GM18526 (cell line): ENCODE data around the gene PLA2G4B.

Experiments used
- POLR2A ChIP-seq: IDR thresholded peaks from 3 replicates; pipeline ENCODE4 v1.6.1; 2011; ENCODE audit not compliant: insufficient read length; ENCODE audit errors: extremely low read depth

Gene PLA2G4B

DNA sequence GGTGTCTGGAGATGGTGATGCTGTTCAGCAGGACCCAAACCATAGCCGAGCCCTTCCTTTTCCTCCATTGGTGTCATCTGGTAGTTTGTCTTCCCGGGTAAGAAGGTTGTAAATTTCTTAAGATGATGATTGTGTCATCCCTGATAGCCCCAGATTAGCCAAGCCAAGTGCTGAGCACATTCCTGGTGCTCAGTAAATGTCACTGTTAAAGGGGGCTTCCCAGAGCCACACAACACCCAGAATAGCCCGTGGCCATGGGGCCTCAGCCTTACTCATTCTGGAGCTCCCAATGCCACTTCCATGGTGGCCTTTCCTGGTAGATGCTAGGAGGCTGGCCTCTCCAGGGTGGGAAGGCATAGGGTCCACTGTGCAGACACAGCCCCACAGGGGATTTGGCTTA is 4.6 kb upstream of the PLA2G4B start:
- TF ChIP-seq POLR2A = no peak

GRCh38 chr15:41836073-41836472 is 2.6 kb upstream of the PLA2G4B start:
- no peak for TF ChIP-seq POLR2A

DNA sequence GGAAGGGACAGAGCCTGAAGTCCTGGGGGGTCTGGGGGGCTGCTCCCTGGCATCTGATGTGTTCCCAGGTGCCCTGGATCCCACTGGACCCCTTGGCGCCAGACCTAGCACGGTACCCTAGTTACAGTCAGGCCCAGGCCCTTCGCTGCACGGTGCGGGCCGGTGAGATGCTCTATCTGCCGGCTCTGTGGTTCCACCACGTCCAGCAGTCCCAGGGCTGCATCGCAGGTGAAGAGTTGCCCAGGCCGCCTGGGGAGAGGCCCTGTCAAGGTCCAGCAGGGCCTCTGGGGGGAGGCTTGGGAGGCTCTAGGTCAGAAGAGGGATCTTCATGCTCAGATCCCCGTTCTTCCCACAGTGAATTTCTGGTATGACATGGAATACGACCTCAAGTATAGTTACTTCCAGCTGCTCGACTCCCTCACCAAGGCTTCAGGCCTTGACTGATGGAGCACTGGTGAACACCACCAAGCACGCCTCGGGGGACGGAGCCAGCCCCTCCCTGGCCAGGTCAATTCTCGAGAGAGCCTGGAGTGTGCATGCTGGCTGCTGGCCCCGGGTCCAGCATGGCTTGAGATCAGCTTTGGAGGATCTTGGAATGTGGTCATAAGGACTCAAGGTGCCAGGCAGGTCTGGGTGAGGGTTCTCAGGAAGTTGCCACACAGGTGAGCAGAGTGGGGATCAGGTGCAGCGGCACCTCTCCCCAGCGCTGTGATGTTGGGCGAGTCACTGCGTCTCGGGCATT is 1.8 kb upstream of the PLA2G4B start:
- no peak for TF ChIP-seq POLR2A

DNA sequence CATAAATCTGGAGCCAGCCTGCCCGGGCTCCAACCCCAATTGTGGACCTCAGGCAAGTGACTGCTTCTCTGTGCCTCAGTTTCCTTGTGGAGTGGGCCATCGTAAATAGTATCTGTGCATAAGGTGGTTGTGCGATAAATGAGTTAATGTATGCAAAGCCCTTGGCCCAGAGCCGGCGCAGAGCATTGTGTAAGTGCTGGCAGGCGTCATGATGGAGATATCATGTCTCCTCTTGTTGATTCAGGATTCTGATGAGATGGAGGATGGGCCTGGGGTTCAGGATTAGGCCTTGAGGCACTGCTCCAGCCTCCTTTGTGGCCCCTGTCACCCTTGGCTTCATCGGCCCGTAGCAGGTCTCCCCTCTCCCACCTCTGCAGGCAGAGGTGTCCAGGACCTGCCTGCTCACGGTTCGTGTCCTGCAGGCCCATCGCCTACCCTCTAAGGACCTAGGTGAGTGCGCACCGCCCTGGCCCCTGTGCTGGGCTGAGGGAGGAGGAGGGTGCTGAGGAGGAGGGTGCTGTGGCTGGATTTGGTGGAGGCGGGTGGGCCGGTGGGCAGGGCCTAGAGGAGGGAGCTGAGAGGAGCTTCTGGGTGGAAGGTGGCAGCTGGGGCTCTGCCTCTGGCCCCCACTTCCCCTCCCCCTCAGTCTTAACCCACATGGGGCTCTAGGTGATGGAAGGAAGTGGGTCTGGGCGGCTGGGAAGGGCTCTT is 1.3 kb downstream of the PLA2G4B start:
- no peak for TF ChIP-seq POLR2A

GRCh38 chr15:41840673-41841072 is 2.0 kb downstream of the PLA2G4B start:
- no peak for TF ChIP-seq POLR2A

DNA sequence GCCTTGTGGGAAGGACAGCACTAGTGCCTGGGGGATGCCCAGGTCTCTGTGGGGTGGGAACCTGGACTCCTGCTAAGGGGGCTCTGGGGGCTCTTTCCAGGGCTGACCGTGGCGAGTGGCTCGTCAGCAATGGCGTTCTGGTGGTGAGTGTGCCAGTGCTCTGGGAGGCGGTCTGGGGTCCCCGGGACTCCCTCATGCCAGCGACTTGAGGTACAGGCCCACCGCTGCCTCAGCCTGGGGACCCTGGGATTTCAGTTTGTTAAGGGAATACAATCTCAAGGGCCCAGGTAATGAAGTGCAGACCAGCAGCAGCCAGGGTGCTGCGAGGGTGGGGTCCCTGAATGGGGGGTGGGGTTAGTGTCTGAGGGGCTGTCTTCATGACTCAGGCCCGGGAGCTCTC is 2.5 kb downstream of the PLA2G4B start:
- no peak for TF ChIP-seq POLR2A

DNA sequence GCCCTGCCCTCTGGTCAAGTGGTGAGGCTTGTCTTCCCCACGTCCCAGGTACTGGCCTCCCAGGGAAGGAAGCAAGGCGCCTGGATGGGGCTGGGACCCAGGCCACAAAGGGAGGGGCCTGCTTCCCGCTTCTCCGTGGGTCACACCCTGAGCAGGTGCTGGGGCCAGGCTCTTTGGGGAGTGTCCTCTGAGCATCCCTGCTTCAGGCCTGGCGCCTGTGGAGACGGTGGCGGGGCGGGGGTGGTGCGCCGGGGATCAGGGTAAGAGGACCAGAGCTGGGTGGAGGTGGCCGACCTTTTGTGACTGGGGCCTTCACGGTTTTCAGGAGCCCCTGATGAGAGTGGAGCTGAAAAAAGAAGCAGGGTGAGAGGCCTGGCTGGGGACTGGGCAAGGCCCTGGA is 3.6 kb downstream of the PLA2G4B start:
- no peak for TF ChIP-seq POLR2A

DNA sequence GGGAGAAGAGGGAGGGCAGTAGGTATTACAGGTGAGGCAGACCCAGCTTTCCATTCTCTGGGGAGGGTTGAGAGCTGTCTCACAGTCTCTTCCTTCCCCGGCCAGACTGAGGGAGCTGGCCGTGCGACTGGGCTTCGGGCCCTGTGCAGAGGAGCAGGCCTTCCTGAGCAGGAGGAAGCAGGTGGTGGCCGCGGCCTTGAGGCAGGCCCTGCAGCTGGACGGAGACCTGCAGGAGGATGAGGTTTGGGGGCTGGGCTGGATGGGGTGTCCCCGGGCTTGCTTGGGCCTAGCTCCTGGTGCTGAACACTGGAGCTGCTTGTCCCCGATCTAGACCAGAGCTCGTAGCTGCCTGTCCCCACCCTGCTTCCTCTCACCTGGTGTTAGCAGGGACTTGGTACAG is 4.9 kb downstream of the PLA2G4B start:
- no peak for TF ChIP-seq POLR2A

- TF ChIP-seq POLR2A = no peak
Measured at GRCh38 chr15:41844814-41845213, 6.2 kb downstream of the PLA2G4B start.

GRCh38 chr15:41847206-41847605 is 8.6 kb downstream of the PLA2G4B start:
- TF ChIP-seq POLR2A = no peak

- TF ChIP-seq POLR2A = no peak
Measured at GRCh38 chr15:41847981-41848380, 9.3 kb downstream of the PLA2G4B start.

GRCh38 chr15:41848631-41849030 is 10.0 kb downstream of the PLA2G4B start:
- no peak for TF ChIP-seq POLR2A

DNA sequence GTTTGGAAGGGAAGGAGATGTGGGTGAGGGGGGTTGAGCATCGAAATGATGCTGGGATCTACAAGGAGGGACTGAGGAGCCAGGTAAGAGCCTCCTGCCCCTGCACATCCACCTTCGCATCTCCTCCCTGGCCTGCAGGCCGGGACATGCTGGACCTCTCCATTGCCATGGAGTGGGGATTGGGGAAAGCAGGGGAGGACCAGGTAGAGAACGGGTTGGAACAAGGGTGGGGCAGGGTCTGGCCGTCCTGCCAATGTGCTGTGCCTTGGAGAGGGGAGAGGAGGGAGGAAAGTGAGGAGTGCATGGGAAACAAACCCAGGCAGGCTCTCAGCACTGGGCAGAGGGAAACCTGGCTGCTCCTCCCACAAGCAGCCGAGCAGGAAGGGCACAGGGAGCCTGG is 10.6 kb downstream of the PLA2G4B start:
- no peak for TF ChIP-seq POLR2A

- TF ChIP-seq POLR2A = no peak
Measured at GRCh38 chr15:41849861-41850260, 11.2 kb downstream of the PLA2G4B start.

DNA sequence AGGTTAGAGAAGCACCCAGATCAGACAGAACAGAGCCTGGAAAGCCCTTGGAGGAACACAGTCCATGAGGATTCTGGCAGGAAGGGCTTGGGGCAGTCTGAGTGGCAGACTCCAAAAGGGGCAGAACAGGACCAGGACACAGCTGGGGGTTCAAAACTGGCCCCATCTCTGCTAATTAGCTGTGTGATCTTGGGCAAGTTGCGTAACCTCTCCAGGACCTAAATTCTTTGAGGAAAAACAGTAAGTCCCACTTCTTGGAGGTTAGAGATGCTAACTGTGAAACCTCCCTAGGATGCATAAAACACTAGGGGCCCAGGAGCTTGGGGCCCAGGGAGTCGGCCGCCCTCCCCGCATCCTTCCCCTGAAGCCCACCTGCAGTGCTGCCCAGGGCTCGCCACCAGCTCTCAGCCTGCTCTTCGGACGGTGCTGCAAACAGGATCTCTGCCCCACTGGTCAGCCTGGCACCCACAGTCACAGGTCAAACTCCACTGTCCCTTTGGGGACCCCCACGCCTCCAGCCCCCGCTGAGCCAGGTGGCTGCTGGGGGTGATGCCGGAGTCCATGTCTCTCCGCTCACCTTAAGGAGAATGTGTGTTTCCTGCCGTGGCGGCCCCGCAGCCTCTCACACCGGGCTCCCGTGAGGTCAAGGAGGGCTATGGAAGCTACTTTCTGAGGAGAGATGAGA is 12.0 kb downstream of the PLA2G4B start:
- TF ChIP-seq POLR2A = no peak

DNA sequence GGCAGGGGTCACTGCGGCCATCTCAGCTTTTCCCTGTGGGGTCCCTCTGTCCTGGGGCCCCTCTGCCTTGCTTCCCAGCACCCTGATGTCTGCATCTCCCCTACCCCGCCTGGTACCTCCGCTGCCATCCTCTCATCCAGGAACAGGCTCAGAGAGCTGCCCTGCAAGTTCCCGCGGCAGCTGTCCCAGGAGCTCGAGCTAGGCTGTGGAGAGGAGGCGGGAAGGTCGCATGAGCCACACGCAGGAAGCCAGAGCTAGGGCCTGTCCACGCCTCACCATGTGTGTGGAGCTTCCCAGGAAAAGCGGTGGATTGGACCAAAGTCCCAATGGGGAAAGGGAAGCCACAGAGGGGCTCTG is 12.5 kb downstream of the PLA2G4B start:
- no peak for TF ChIP-seq POLR2A
